Measurements from ENCODE around the gene CFAP20DC.

- TF ChIP-seq, protein P1, sequence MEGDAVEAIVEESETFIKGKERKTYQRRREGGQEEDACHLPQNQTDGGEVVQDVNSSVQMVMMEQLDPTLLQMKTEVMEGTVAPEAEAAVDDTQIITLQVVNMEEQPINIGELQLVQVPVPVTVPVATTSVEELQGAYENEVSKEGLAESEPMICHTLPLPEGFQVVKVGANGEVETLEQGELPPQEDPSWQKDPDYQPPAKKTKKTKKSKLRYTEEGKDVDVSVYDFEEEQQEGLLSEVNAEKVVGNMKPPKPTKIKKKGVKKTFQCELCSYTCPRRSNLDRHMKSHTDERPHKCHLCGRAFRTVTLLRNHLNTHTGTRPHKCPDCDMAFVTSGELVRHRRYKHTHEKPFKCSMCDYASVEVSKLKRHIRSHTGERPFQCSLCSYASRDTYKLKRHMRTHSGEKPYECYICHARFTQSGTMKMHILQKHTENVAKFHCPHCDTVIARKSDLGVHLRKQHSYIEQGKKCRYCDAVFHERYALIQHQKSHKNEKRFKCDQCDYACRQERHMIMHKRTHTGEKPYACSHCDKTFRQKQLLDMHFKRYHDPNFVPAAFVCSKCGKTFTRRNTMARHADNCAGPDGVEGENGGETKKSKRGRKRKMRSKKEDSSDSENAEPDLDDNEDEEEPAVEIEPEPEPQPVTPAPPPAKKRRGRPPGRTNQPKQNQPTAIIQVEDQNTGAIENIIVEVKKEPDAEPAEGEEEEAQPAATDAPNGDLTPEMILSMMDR (IDR thresholded peaks at IDR 0.05), result no peak
- TF ChIP-seq POLR2A (IDR thresholded peaks at IDR 0.05), result no peak
Measured at GRCh38 chr3:59064276-59064675, 14.5 kb upstream of the CFAP20DC start.
